ENCODE measurements around the gene L3MBTL4.

GRCh38 chr18:5948237-5948636, 466.5 kb downstream of the L3MBTL4 start:
- TF ChIP-seq CTCF (IDR thresholded peaks at IDR 0.05) = no peak
- no peak for TF ChIP-seq SMC3 (IDR thresholded peaks at IDR 0.05; ENCODE audit: low read depth, low read length)
- no peak for TF ChIP-seq MEF2A (IDR thresholded peaks at IDR 0.05; ENCODE audit: borderline replicate concordance, low read depth)
- TF ChIP-seq EZH2phosphoT487 (IDR thresholded peaks at IDR 0.05; ENCODE audit: borderline replicate concordance, low read depth) = no peak
- no peak for TF ChIP-seq POLR2AphosphoS5 (IDR thresholded peaks at IDR 0.05; ENCODE audit: low read depth, low read length)

Measured in SK-N-SH (cell line).